ENCODE data around the gene CERT1.
"Not testable (repeated sequence)": the region's sequence is repeated elsewhere in the genome, so short reads cannot be mapped to it uniquely, and the experiment has no call there.

The CERT1 gene

GRCh38 chr5:75509956-75510355, 1.5 kb downstream of the CERT1 start:
- H3K9me3 ChIP-seq (ENCODE audit: control insufficient read depth, low read length): no peaks in the 10 kb centered on the region
- no peak overlapping the region for H3K27ac ChIP-seq (ENCODE audit: low read depth, low read length, severe bottlenecking)
- H3K36me3 ChIP-seq (ENCODE audit: control insufficient read depth, insufficient read depth, low read length): peaks cover 3% of the 10 kb centered on the region
- peak overlapping the region; percentile 95 for H3K4me3 ChIP-seq (ENCODE audit: extremely low read depth, insufficient read depth, low read length, poor library complexity, severe bottlenecking)
- no peaks in the 10 kb centered on the region for H3K4me1 ChIP-seq (ENCODE audit: control insufficient read depth, insufficient read depth, low read length, poor library complexity, severe bottlenecking)
- no CpG with 5 or more reads among the region's 1 CpG for WGBS, 2 experiments (ENCODE audit: insufficient coverage in 2 of 2)

- Histone ChIP-seq H3K4me3 (ENCODE audit: extremely low read depth, insufficient read depth, low read length, poor library complexity, severe bottlenecking) (peak overlapping the region; percentile 95), H3K27ac (ENCODE audit: low read depth, low read length, severe bottlenecking) (no peak overlapping the region)
These were observed 1.9 kb downstream of the CERT1 start for GRCh38 chr5:75509546-75509945.

DNA sequence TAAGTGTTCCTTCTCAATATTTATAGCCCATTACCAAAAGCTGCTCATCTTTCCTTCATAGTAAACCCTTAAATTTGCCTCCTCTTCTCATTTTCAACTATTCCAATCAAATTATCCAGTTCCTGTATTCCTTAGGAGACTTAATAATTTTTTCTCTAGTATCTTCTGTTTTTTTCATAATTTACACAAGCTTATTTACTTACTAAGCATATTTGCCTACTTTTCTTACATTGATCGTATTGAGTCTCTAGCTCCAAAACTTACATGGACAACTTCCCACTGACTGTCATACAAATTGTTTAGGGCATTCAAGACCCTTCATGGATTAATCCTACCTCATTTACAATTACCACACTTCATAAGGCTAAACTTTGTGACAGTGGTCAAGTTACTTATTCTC, 3.6 kb downstream of the CERT1 start:
- Histone ChIP-seq H3K4me1 (ENCODE audit: control insufficient read depth, insufficient read depth, low read length, poor library complexity, severe bottlenecking) (no peaks in the 10 kb centered on the region), H3K36me3 (ENCODE audit: control insufficient read depth, insufficient read depth, low read length) (no peaks in the 10 kb centered on the region), H3K4me3 (ENCODE audit: extremely low read depth, insufficient read depth, low read length, poor library complexity, severe bottlenecking) (no peak overlapping the region), H3K27ac (ENCODE audit: low read depth, low read length, severe bottlenecking) (no peak overlapping the region), H3K9me3 (ENCODE audit: control insufficient read depth, low read length) (no peaks in the 10 kb centered on the region)
- WGBS, 2 experiments (ENCODE audit: insufficient coverage in 2 of 2): 100% methylated on average over 1 of the region's 1 CpG

More at GRCh38 chr5:75509546-75509945, 1.9 kb downstream of the CERT1 start:
- 84 to 100% methylated on average over 1 to 3 of the region's 4 CpGs for WGBS, 2 experiments (ENCODE audit: insufficient coverage in 2 of 2)
- Histone ChIP-seq H3K4me1 (ENCODE audit: control insufficient read depth, insufficient read depth, low read length, poor library complexity, severe bottlenecking) (no peaks in the 10 kb centered on the region), H3K36me3 (ENCODE audit: control insufficient read depth, insufficient read depth, low read length) (peaks cover 1% of the 10 kb centered on the region), H3K9me3 (ENCODE audit: control insufficient read depth, low read length) (no peaks in the 10 kb centered on the region)

DNA sequence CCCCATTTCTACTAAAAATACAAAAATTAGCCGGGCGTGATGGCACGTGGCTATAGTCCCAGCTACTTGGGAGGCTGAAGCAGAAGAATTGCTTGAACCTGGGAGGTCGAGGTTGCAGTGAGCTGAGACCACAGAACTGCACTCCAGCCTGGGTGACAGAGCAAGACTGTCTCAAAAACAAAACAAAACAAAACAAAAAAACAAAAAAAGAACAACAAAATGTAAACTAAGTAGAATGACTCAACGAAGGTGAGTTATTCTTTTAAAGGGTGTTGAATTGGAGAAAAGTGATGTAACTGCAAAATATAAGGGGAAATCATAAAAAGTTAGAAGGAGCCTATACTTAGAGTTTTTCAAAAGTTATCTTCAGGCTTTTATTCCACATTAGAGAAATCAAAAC, 6.3 kb downstream of the CERT1 start:
- H3K9me3 ChIP-seq (ENCODE audit: control insufficient read depth, low read length); H3K4me1 ChIP-seq (ENCODE audit: control insufficient read depth, insufficient read depth, low read length, poor library complexity, severe bottlenecking); H3K36me3 ChIP-seq (ENCODE audit: control insufficient read depth, insufficient read depth, low read length); H3K27ac ChIP-seq (ENCODE audit: low read depth, low read length, severe bottlenecking); H3K4me3 ChIP-seq (ENCODE audit: extremely low read depth, insufficient read depth, low read length, poor library complexity, severe bottlenecking): not testable (repeated sequence)
- 80% methylated on average over 2 of the region's 5 CpGs; no CpG with 5 or more reads in 1 of the 2 experiments for WGBS, 2 experiments (ENCODE audit: insufficient coverage in 2 of 2)

DNA sequence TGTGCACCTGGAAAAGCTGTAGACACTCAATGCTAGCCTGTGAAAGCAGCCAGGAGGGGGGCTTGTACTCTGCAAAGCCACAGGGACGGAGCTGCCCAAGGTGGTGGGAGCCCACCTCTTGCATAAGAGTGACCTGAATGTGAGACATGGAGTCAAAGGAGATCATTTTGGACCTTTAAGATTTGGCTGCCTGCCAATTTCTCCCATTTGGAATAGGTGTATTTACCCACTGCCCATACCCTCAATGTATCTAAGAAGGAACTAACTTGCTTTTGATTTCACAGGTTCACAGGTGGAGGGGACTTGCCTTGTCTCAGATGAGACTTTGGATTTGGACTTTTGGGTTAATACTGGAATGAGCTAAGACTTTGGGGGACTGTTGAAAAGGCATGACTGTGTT, 12.6 kb downstream of the CERT1 start:
- H3K36me3 ChIP-seq (ENCODE audit: control insufficient read depth, insufficient read depth, low read length): peaks cover 20% of the 10 kb centered on the region
- 88 to 100% methylated on average over 1 of the region's 1 CpG for WGBS, 2 experiments (ENCODE audit: insufficient coverage in 2 of 2)
- H3K4me1 ChIP-seq (ENCODE audit: control insufficient read depth, insufficient read depth, low read length, poor library complexity, severe bottlenecking); H3K4me3 ChIP-seq (ENCODE audit: extremely low read depth, insufficient read depth, low read length, poor library complexity, severe bottlenecking); H3K27ac ChIP-seq (ENCODE audit: low read depth, low read length, severe bottlenecking); H3K9me3 ChIP-seq (ENCODE audit: control insufficient read depth, low read length): not testable (repeated sequence)

DNA sequence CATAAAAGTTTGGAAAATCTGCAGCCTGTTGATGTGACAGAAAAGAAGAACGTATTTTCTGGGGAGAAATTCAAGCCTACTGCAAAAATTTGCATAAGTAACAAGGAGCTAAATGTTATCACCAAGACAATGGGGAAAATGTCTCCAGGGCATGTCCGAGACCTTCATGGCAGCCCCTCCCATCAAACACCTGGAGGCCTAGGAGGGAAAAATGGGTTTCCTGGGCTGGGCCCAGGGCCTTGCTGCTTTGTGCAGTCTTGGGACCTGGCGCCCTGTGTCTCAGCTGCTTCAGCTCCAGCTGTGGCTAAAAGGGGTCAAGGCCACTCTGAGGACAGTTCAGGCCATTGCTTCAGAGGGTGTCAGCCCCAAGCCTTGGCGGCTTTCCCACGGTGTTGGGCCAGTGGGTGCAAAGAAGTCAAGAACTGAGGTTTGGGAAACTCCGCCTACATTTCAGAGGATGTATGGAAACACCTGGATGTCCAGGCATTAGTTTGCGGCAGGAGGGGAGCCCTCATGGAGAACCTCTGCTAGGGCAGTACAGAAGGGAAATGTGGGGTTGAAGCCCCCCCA, 13.1 kb downstream of the CERT1 start:
- WGBS, 2 experiments (ENCODE audit: insufficient coverage in 2 of 2): 90 to 92% methylated on average over 6 of the region's 7 CpGs
- H3K27ac ChIP-seq (ENCODE audit: low read depth, low read length, severe bottlenecking): no peak overlapping the region
- no peaks in the 10 kb centered on the region for H3K4me1 ChIP-seq (ENCODE audit: control insufficient read depth, insufficient read depth, low read length, poor library complexity, severe bottlenecking)
- no peak overlapping the region for H3K4me3 ChIP-seq (ENCODE audit: extremely low read depth, insufficient read depth, low read length, poor library complexity, severe bottlenecking)
- H3K9me3 ChIP-seq (ENCODE audit: control insufficient read depth, low read length): no peaks in the 10 kb centered on the region
- H3K36me3 ChIP-seq (ENCODE audit: control insufficient read depth, insufficient read depth, low read length): peaks cover 20% of the 10 kb centered on the region

DNA sequence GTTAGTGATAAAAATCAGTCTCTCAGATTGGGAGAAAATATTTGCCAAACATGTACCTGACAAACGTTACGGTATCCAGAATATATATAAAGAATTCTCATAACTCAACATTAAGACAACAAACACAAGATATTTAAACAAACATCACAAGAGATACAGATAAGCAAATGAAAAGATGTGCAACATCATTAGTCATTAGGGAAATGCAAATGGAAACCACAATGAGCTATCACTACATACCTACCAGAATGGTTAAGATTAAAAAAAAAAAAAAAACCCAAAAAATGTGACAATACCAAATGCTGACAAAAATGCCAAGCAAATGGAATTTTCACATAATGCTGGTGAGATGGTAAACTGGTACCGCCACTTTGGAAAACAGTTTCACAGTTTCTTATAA, 15.4 kb downstream of the CERT1 start:
- Histone ChIP-seq H3K4me1 (ENCODE audit: control insufficient read depth, insufficient read depth, low read length, poor library complexity, severe bottlenecking) (no peaks in the 10 kb centered on the region), H3K27ac (ENCODE audit: low read depth, low read length, severe bottlenecking) (no peak overlapping the region), H3K36me3 (ENCODE audit: control insufficient read depth, insufficient read depth, low read length) (peaks cover 32% of the 10 kb centered on the region), H3K4me3 (ENCODE audit: extremely low read depth, insufficient read depth, low read length, poor library complexity, severe bottlenecking) (no peak overlapping the region), H3K9me3 (ENCODE audit: control insufficient read depth, low read length) (no peaks in the 10 kb centered on the region)
- 100% methylated on average over 1 of the region's 3 CpGs; no CpG with 5 or more reads in 1 of the 2 experiments for WGBS, 2 experiments (ENCODE audit: insufficient coverage in 2 of 2)

DNA sequence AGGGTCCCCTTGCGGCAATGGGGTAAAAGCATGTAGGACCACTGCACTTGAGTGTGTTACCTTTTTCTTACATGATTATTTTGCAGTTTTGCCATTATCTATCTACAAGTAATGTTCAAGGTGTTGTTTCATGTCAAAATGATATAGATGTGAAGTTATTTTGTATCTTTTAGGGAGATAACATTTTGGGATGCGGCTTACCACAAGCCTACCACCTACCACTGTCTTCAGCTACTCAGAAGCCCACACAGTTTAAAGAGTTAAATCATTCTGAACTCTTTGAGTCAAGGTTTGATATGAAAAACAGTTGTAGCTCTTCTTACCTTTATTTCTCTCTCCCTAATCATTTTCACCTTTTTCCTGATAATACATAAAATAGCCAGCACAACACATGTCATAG, 19.8 kb downstream of the CERT1 start:
- Histone ChIP-seq H3K4me3 (ENCODE audit: extremely low read depth, insufficient read depth, low read length, poor library complexity, severe bottlenecking) (no peak overlapping the region), H3K36me3 (ENCODE audit: control insufficient read depth, insufficient read depth, low read length) (peaks cover 12% of the 10 kb centered on the region), H3K27ac (ENCODE audit: low read depth, low read length, severe bottlenecking) (no peak overlapping the region), H3K4me1 (ENCODE audit: control insufficient read depth, insufficient read depth, low read length, poor library complexity, severe bottlenecking) (no peaks in the 10 kb centered on the region), H3K9me3 (ENCODE audit: control insufficient read depth, low read length) (peaks cover 12% of the 10 kb centered on the region)
- WGBS, 2 experiments (ENCODE audit: insufficient coverage in 2 of 2): no CpG with 5 or more reads among the region's 2 CpGs

- 79% methylated on average over 2 of the region's 6 CpGs; no CpG with 5 or more reads in 1 of the 2 experiments for WGBS, 2 experiments (ENCODE audit: insufficient coverage in 2 of 2)
- peaks cover 12% of the 10 kb centered on the region for H3K36me3 ChIP-seq (ENCODE audit: control insufficient read depth, insufficient read depth, low read length)
- not testable (repeated sequence) for H3K4me3 ChIP-seq (ENCODE audit: extremely low read depth, insufficient read depth, low read length, poor library complexity, severe bottlenecking); H3K27ac ChIP-seq (ENCODE audit: low read depth, low read length, severe bottlenecking); H3K4me1 ChIP-seq (ENCODE audit: control insufficient read depth, insufficient read depth, low read length, poor library complexity, severe bottlenecking)
- peaks cover 15% of the 10 kb centered on the region for H3K9me3 ChIP-seq (ENCODE audit: control insufficient read depth, low read length)
These were observed 21.6 kb downstream of the CERT1 start for GRCh38 chr5:75489847-75490246.

- Histone ChIP-seq H3K9me3 (ENCODE audit: control insufficient read depth, low read length) (peaks cover 15% of the 10 kb centered on the region), H3K36me3 (ENCODE audit: control insufficient read depth, insufficient read depth, low read length) (no peaks in the 10 kb centered on the region), H3K27ac (ENCODE audit: low read depth, low read length, severe bottlenecking) (no peak overlapping the region), H3K4me1 (ENCODE audit: control insufficient read depth, insufficient read depth, low read length, poor library complexity, severe bottlenecking) (no peaks in the 10 kb centered on the region), H3K4me3 (ENCODE audit: extremely low read depth, insufficient read depth, low read length, poor library complexity, severe bottlenecking) (no peak overlapping the region)
- WGBS, 2 experiments (ENCODE audit: insufficient coverage in 2 of 2): no CpG with 5 or more reads among the region's 1 CpG
These were observed 26.8 kb downstream of the CERT1 start for GRCh38 chr5:75484605-75485004.

DNA sequence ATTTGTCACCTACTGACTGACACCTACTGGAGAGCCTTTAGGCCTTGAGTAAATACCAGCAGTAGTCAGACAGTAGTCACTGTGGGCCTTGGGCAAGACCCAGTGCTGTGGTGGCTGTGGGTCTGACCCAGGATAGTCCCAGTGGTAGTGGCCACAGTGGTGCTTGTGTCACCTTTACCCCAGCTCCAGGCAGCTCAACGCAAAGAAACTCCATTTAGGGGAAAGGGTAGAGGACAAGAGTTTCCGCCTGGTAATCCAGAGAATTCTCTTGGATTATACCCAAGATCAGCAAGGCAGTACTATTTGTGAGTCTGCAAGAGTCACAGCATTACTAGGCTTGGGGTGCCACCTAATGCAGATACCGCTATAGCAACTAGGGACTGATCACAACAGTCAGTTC, 28.9 kb downstream of the CERT1 start:
- 75 to 80% methylated on average over 2 to 3 of the region's 3 CpGs for WGBS, 2 experiments (ENCODE audit: insufficient coverage in 2 of 2)
- H3K27ac ChIP-seq (ENCODE audit: low read depth, low read length, severe bottlenecking): no peak overlapping the region
- no peaks in the 10 kb centered on the region for H3K4me1 ChIP-seq (ENCODE audit: control insufficient read depth, insufficient read depth, low read length, poor library complexity, severe bottlenecking)
- peaks cover 11% of the 10 kb centered on the region for H3K9me3 ChIP-seq (ENCODE audit: control insufficient read depth, low read length)
- no peak overlapping the region for H3K4me3 ChIP-seq (ENCODE audit: extremely low read depth, insufficient read depth, low read length, poor library complexity, severe bottlenecking)
- no peaks in the 10 kb centered on the region for H3K36me3 ChIP-seq (ENCODE audit: control insufficient read depth, insufficient read depth, low read length)

Measured in mesodermal cell (in vitro differentiated cells).